Measurements from ENCODE around the gene TMED4. TPM values are rescaled to one million over a fixed set of nuclear protein-coding genes. Genes with fewer than 3 reads are reported as not detected.

The TMED4 gene
- total RNA-seq, 1 donor from 2014 or later: 69.1 TPM

GRCh38 chr7:44618753-44619152, 36.7 kb upstream of the TMED4 start:
- TF ChIP-seq, protein P1, sequence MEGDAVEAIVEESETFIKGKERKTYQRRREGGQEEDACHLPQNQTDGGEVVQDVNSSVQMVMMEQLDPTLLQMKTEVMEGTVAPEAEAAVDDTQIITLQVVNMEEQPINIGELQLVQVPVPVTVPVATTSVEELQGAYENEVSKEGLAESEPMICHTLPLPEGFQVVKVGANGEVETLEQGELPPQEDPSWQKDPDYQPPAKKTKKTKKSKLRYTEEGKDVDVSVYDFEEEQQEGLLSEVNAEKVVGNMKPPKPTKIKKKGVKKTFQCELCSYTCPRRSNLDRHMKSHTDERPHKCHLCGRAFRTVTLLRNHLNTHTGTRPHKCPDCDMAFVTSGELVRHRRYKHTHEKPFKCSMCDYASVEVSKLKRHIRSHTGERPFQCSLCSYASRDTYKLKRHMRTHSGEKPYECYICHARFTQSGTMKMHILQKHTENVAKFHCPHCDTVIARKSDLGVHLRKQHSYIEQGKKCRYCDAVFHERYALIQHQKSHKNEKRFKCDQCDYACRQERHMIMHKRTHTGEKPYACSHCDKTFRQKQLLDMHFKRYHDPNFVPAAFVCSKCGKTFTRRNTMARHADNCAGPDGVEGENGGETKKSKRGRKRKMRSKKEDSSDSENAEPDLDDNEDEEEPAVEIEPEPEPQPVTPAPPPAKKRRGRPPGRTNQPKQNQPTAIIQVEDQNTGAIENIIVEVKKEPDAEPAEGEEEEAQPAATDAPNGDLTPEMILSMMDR (IDR thresholded peaks at IDR 0.05): no peak
- H3K4me1 ChIP-seq: no peaks in the 10 kb centered on the region
- no peaks in the 10 kb centered on the region for H3K36me3 ChIP-seq
- no peak overlapping the region for H3K27ac ChIP-seq
- no peak for DNase-seq (ENCODE audit: low spot score in 2 of 2)
- no peaks in the 10 kb centered on the region for H3K9me3 ChIP-seq
- H3K27me3 ChIP-seq: no peaks in the 10 kb centered on the region
- intact Hi-C loops (cut with DNase I): no loop called here
- H3K4me3 ChIP-seq: no peak overlapping the region

GRCh38 chr7:44618045-44618444, 36.0 kb upstream of the TMED4 start:
- Histone ChIP-seq H3K4me3 (no peak overlapping the region), H3K9me3 (no peaks in the 10 kb centered on the region), H3K4me1 (no peaks in the 10 kb centered on the region), H3K36me3 (no peaks in the 10 kb centered on the region), H3K27me3 (no peaks in the 10 kb centered on the region), H3K27ac (no peak overlapping the region)
- TF ChIP-seq, protein P1 (IDR thresholded peaks at IDR 0.05): no peak
- no peak for DNase-seq (ENCODE audit: low spot score in 2 of 2)
- intact Hi-C loops (cut with DNase I): no loop called here

DNA sequence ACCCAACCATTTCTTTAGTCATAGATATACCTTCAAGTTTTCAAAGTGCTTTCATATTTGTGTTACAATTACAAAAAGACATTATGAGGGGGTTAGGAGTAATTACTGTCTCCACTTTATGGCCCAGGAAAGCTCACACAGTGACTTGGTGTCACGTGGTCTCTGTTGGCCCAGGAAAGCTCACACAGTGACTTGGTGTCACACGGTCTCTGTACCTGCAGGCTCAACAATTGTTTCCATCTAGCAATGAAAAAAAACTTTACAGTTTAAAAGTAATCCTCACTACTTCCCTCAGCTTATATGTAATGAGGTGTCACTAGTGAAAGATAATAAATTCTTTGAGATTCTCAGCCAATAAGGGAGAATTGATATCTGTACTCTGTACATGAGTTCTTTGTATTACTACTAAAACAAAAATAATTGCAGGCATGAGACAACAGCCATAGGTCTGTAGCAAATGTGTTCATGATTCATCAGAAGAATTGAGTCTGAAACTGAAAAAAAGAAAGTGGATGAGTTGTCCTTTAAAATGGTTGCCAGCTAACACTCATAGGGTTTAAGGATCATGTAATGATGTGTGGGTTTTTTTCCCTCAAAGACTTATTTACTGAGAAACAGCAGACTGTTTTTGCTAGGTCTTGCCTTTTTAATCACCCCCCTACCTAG, 35.3 kb upstream of the TMED4 start:
- Histone ChIP-seq H3K4me1 (no peaks in the 10 kb centered on the region), H3K27ac (no peak overlapping the region), H3K4me3 (no peak overlapping the region), H3K27me3 (no peaks in the 10 kb centered on the region), H3K36me3 (no peaks in the 10 kb centered on the region), H3K9me3 (no peaks in the 10 kb centered on the region)
- intact Hi-C loops (cut with DNase I): no loop called here
- TF ChIP-seq, protein P1 (IDR thresholded peaks at IDR 0.05): no peak
- DNase-seq (ENCODE audit: low spot score in 2 of 2): no peak

DNA sequence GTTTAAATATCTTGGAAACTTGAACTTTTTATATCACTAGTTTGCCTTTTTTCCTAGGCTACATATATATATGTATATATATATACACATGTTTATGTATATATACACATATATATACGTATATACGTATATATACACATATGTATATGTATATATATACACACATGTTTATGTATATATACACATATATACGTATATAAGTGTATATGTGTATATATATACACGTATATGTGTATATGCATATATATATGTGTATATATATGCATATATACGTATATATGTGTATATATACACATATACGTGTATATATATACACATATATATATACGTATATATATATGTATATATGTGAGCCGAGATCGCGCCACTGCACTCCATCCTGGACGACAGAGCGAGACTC, 34.5 kb upstream of the TMED4 start:
- Histone ChIP-seq H3K4me1 (no peaks in the 10 kb centered on the region), H3K27me3 (no peaks in the 10 kb centered on the region), H3K27ac (no peak overlapping the region), H3K36me3 (no peaks in the 10 kb centered on the region), H3K9me3 (no peaks in the 10 kb centered on the region), H3K4me3 (no peak overlapping the region)
- TF ChIP-seq, protein P1 (IDR thresholded peaks at IDR 0.05): no peak
- intact Hi-C loops (cut with DNase I): no loop called here
- DNase-seq (ENCODE audit: low spot score in 2 of 2): no peak

DNA sequence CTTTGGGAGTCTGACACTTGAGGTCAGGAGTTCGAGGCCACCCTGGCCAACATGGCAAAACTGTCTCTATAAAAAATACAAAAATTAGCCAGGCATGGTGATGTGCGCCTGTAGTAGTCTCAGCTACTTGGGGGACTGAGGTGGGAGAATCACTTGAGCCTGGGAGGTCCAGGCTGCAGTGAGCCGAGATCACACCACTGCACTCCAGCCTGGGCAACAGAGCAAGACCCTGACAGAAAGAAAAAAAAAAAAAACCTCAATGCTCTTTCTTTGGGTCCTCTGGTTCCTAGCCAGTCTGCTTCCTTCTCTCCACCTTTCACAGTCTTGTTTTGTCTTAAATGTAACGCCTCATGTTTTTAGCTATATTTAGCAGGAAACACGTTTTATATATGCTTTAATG, 33.8 kb upstream of the TMED4 start:
- no peaks in the 10 kb centered on the region for H3K9me3 ChIP-seq
- intact Hi-C loops (cut with DNase I): no loop called here
- TF ChIP-seq, protein P1 (IDR thresholded peaks at IDR 0.05): no peak
- H3K4me3 ChIP-seq: no peak overlapping the region
- no peaks in the 10 kb centered on the region for H3K4me1 ChIP-seq
- no peaks in the 10 kb centered on the region for H3K27me3 ChIP-seq
- no peaks in the 10 kb centered on the region for H3K36me3 ChIP-seq
- peak overlapping the region in 1 of 2 donors; percentile 15 for H3K27ac ChIP-seq
- no peak for DNase-seq (ENCODE audit: low spot score in 2 of 2)
